CD4-positive, alpha-beta T cell treated with Interleukin-12 subunit alpha and Interleukin-12 subunit beta, for 1 hour (primary cell): Measurements from ENCODE around the gene PSTPIP1.
"Not testable (repeated sequence)": the region's sequence is repeated elsewhere in the genome, so short reads cannot be mapped to it uniquely, and the experiment has no call there.

Experiments
- DNase-seq: peaks from one replicate; pipeline ENCODE4 v3.0.0-alpha.2; 2020

The PSTPIP1 gene

GRCh38 chr15:76994971-76995945, at the start of gene PSTPIP1:
Gene PSTPIP1 (plus strand): TSS chr15:76995126. CDS start chr15:76995574, 448 bp downstream.
- DNase-seq, result peak; percentile 69

GRCh38 chr15:76945494-76946093, 49.3 kb upstream of the PSTPIP1 start:
- no peak for DNase-seq

DNA sequence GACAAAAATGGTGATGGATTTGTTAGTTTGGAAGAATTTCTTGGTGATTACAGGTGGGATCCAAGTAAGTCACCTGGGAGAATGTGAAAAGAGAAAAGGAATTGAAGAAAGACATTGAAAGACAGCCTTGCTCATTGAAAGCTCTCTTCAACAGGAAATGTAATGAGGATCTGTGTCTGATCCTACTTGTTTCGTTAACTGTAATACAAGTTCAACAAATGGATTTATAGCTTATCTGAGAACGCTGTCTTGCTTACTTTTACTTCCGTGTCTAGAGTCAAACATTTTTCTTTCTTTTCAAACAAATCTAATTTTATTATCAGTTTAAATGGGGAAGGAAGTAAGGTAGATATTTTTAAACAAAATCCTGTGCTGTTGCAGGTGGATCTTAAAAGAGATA, 47.5 kb upstream of the PSTPIP1 start:
- DNase-seq, result no peak

- no peak for DNase-seq
These were observed 43.7 kb upstream of the PSTPIP1 start for GRCh38 chr15:76951220-76951619.

DNA sequence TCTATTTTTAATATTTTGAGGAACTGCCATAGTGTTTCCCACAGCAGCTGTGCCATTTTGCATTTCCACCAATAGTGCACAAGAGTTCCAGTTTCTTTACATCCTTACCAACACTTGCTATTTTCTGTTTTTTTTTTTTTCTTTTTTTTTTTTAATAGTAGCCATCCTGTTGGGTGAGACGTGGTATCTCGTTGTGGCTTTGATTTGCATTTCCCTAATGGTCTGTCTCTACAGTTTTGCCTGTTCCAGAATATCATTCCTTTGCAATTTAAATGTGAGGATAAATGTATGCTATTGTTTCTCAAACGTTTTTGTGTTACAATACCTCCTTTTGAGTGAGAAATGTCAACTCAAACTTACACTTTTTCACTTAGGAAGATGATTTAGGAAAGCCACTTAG, 41.0 kb upstream of the PSTPIP1 start:
- no peak for DNase-seq

GRCh38 chr15:76954744-76955143, 40.2 kb upstream of the PSTPIP1 start:
- DNase-seq, result no peak

DNA sequence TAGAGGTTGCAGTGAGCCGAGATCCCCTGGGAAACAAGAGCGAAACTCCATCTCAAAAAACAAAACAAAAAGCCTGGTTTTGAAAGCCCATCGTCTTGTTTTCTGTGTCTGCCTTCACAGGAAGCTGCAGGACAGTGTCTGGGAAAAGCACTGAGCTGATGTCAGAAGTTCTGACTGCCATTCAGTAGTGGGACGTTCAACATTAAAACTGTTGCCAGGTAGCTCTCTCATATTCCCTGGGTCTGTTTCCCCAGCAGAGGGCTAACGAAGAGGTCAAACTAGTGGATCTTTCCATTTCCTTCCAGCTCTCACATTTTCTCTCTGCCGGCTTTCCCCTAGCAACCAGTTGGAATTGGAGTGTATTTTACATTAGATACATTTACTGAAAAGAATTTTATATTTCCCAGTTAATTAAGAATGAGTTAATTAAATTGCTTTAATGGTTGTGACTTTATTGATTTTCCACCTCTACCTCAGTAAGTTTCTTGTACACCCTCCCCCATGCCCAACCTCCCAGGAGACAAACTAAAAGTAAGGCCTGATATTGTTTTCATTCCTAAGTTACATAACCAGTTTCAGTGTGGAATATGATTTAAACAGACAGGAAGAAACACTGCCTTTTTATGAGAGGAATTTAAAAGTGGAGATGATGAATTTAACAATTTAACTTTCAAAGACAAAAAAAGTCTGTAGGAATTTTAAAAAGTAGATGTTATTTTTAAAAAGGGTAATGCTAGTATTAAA, 33.5 kb upstream of the PSTPIP1 start:
- DNase-seq, result no peak

DNA sequence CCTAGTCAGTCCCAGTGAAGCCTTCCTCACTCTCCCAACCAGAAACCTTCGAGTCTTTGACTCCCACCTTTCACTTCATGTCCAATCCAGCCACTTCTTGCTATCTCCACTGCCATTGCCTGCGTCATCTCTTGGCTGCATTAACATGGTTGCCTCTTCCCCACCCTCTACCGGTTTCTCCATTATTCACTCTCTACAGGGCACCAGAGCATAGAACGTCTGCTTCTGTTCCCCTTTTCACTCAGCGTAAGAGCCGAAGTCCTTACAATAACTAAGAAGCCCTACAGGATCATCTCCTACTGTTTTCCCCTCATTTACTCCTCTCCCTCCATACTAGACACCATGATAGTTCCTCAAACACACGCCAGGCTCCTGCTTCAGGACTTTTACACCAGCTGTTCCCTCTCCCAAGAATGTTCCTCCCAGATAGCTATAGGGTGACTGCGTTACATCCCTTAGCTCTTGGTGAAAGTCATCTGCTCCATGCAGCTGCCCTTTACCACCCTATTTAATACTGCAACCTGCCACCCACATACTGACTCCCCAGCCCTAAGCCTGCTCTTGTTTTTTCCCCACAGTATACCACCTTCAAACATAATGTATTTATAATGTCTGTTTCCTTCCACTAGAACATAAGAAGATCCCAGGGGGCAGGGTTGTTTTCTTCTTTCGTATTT, 32.5 kb upstream of the PSTPIP1 start:
- DNase-seq, result no peak

DNA sequence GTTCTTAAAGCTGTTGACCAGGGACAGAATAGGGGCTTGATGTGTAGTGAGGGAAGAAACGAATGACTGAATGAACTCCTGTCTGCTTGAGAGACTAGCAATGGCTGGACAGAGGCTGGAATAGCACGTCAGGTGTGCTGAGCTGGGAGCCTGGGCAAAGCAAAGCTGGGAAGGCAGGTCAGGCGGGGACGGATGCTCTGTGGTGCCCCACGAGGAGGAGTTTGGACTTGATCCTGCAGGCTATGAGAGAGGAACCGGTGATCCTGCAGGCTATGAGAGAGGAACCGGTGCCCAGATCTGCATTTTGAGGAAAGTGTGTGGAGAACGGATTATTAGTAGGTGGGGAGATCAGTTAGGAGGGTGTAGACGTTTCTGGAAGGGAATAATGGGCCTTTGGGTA, 31.3 kb upstream of the PSTPIP1 start:
- no peak for DNase-seq

- no peak for DNase-seq
These were observed 30.8 kb upstream of the PSTPIP1 start for GRCh38 chr15:76964157-76964556.

GRCh38 chr15:76966051-76966450, 28.9 kb upstream of the PSTPIP1 start:
- not testable (repeated sequence) for DNase-seq

- no peak for DNase-seq
These were observed 27.9 kb upstream of the PSTPIP1 start for GRCh38 chr15:76967067-76967466.

- DNase-seq, result no peak
These were observed 26.6 kb upstream of the PSTPIP1 start for GRCh38 chr15:76968306-76968705.

DNA sequence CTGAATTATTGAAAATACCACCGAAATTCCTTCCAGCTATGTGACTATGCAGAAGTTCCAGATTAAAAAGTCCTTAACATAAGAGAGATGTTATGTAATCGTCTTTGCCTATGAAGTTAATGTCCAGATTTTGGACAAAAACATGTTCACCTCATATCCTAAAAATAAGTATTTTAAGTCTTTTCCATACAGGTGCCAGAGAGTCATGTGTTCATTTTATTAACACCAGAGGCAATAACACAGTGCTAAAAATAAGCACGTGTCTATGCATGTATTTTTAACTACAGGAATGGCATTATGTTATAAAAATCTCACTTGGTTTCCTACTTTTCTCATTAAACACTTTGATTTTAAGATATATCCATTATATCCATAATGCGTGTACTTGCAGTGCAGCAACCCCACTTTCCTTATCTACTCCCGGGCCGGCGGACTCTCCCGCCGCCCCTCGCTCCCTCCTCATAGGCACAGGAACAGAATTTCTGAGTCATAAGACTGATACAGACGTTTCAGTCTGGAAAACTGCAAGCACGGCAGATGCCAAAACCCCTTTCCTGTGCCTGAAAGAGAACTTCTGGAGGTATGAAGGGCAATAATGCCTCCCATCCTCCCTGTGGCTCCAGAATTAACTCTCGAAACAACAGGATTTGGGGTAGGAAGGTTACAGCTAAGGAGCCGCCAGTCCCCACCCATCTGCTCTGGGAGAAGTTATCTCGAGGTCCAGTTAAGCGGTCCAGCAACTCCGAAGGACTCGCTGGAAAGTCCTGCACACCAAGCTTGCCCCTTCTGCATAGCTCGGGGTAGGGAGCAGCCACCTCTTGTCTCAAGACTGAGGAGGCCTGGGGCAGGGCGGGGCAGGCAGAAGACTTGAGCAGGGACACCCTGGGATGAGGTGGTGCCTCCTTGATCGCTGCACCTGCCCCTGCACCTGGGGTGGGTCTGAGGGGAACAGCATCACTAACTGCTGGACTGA, 22.3 kb upstream of the PSTPIP1 start:
- no peak for DNase-seq

DNA sequence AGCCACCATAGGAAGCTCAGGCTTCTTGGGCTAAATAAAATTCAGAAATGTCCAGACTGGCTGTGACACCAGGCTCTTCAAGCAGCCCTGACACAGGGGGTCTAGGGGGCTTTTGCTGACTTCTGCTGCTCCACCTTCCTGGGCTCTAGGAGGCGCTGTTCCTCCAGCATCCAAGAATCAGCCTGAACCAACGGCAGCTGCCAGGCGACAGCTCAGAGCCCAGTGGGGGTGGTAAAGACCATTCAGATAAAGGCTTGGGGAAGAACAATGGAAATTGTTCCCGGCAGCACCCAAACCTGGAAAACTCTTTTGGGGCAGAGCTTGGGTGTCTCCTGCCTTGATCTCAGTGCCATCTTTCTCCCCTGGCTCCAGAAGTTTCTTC, 21.6 kb upstream of the PSTPIP1 start:
- peak; percentile 74 for DNase-seq

DNA sequence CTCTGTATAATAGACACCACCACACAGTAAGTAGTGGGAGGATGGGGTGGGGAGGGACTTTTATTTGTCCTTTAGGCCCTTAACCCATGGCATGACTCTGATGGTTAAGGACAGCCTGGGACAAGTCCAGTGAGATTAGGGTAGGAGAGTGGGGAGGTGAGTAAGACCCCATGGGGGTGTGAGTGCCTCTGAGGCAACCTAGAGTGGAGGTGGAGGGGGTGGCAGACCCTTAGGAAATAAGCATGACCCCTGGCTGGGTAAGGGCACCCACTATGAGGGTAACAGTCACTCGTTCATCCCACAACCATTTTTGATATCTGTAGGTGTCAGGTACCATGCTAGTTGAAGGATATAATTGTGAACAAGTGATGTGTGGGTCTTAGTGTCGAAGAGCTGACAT, 21.0 kb upstream of the PSTPIP1 start:
- no peak for DNase-seq

DNA sequence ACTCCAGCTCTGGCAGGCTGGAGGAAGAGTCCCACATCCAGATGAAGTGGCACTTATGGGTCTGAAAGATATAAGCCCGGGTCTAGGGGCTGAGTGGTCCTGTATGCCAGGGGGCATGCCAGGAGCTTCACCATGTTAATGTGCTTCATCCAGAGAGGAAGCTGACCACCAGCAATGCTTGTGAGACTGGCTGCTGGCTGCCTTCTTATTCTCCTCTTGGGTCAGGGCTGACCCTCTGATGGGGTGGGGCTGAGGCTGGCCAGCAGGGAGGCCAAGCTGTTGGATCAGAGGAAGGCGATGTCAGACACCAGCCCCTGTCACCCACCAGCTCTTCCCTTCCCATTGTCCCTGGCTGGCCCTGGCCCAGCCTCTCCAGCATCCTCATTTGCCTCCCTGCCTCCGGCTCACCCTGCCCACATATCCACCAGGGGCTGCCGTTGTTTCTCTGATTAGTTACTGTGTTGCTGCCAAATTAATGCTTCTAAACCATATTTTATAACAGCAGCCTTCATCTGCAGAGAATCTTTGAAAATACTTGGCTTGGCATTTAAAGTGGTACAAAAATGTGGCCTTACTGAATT, 20.4 kb upstream of the PSTPIP1 start:
- no peak for DNase-seq

- no peak for DNase-seq
These were observed 18.8 kb upstream of the PSTPIP1 start for GRCh38 chr15:76976141-76976540.

GRCh38 chr15:76976572-76977270, 18.2 kb upstream of the PSTPIP1 start:
- no peak for DNase-seq

GRCh38 chr15:76978522-76979330, 16.2 kb upstream of the PSTPIP1 start:
- DNase-seq, result no peak
